ENCODE measurements around the gene FBXO40.

DNA sequence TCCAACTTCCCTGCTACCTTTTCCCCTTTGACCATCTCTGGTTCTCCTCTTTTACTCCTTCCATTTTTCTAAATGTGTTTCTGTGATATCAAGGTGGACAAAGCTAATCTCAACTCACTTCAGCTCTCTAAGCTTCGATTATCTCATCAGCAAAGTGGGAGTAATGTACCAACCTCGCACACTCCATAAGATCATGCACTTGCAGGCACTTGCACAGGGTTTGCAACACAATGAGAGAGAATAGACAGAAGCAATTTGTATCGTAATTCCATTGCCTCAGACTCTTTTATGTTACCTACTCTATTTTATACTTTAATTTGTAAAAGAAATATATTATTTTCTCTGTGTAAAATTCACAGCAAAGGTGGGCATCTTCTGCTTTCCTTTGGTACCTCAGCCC is 40.4 kb upstream of the FBXO40 start:
- TF ChIP-seq CTCF (IDR thresholded peaks at IDR 0.05; ENCODE audit: low read depth, low read length, missing input control) (no peak), YY1 (IDR thresholded peaks at IDR 0.05) (no peak), RXRA (IDR thresholded peaks at IDR 0.05) (no peak), RAD21 (IDR thresholded peaks at IDR 0.05) (no peak)
